RWPE2 (cell line): ENCODE measurements around the gene R3HDM2.

Experiments
- ATAC-seq: fragments of 200-7000 bp; cut with Tn5 transposase; 3 replicates; pipeline ENCODE4 v1.9.1; 2021; ENCODE audit warnings: low read depth
- DNase-seq: peaks from one replicate; pipeline ENCODE4 v3.0.0-alpha.2; 2020; ENCODE audit warnings: low spot score
- H3K27ac ChIP-seq: fragments of 450-650 bp; 2 replicates; pipeline ENCODE4 v1.5.1; 2017; ENCODE audit warnings: mild to moderate bottlenecking; ENCODE audit not compliant: poor library complexity, severe bottlenecking
- H3K27me3 ChIP-seq: fragments of 250-450 bp; sonication (Bioruptor Pico); 2 replicates; pipeline ENCODE4 v1.5.1; 2021; ENCODE audit warnings: mild to moderate bottlenecking, moderate library complexity; ENCODE audit not compliant: insufficient read depth, poor library complexity, severe bottlenecking
- H3K36me3 ChIP-seq: fragments of 250-450 bp; sonication (Bioruptor Pico); 2 replicates; pipeline ENCODE4 v1.5.1; 2020; ENCODE audit warnings: low read depth, mild to moderate bottlenecking, moderate library complexity
- H3K4me1 ChIP-seq: fragments of 250-450 bp; sonication (Bioruptor Pico); 2 replicates; pipeline ENCODE4 v1.5.1; 2021; ENCODE audit warnings: mild to moderate bottlenecking, moderate library complexity; ENCODE audit not compliant: insufficient read depth, poor library complexity, severe bottlenecking
- H3K4me3 ChIP-seq: fragments of 250-450 bp; sonication (Bioruptor Pico); 2 replicates; pipeline ENCODE4 v1.5.1; 2021; ENCODE audit warnings: mild to moderate bottlenecking, moderate library complexity; ENCODE audit not compliant: severe bottlenecking
- H3K9me3 ChIP-seq: fragments of 250-450 bp; sonication (Bioruptor Pico); 2 replicates; pipeline ENCODE4 v1.5.1; 2021; ENCODE audit warnings: mild to moderate bottlenecking, moderate library complexity; ENCODE audit not compliant: severe bottlenecking
- CTCF ChIP-seq: fragments of 450-650 bp; IDR thresholded peaks from one replicate; pipeline ENCODE4 v1.5.1; 2017; ENCODE audit warnings: mild to moderate bottlenecking, moderate library complexity; ENCODE audit not compliant: poor library complexity, severe bottlenecking

R3HDM2 gene

GRCh38 chr12:57355734-57356133 lies 75.1 kb downstream of the R3HDM2 start:
- no peaks in the 10 kb centered on the region for H3K27me3 ChIP-seq
- H3K4me1 ChIP-seq = no peaks in the 10 kb centered on the region
- H3K9me3 ChIP-seq = no peaks in the 10 kb centered on the region
- no peak for TF ChIP-seq CTCF
- no peak overlapping the region for H3K27ac ChIP-seq
- no peak overlapping the region for H3K4me3 ChIP-seq
- DNase-seq = no peak
- peaks cover 10% of the 10 kb centered on the region for H3K36me3 ChIP-seq
- ATAC-seq = no peak

- no peak for ATAC-seq
- Histone ChIP-seq H3K27ac (no peak overlapping the region), H3K36me3 (peaks cover 12% of the 10 kb centered on the region), H3K4me1 (no peaks in the 10 kb centered on the region), H3K9me3 (peaks cover 10% of the 10 kb centered on the region), H3K4me3 (no peak overlapping the region), H3K27me3 (no peaks in the 10 kb centered on the region)
- no peak for DNase-seq
- no peak for TF ChIP-seq CTCF
Observed at GRCh38 chr12:57352166-57352565, 78.7 kb downstream of the R3HDM2 start.

GRCh38 chr12:57347284-57347683 lies 83.6 kb downstream of the R3HDM2 start:
- no peak for TF ChIP-seq CTCF

GRCh38 chr12:57343703-57344378 lies 87.0 kb downstream of the R3HDM2 start:
- Histone ChIP-seq H3K27me3 (no peaks in the 10 kb centered on the region), H3K4me1 (no peaks in the 10 kb centered on the region), H3K4me3 (no peak overlapping the region), H3K9me3 (peaks cover 10% of the 10 kb centered on the region), H3K36me3 (peaks cover 8% of the 10 kb centered on the region), H3K27ac (no peak overlapping the region)
- DNase-seq = no peak
- no peak for ATAC-seq
- TF ChIP-seq CTCF = no peak

More at GRCh38 chr12:57347284-57347683, 83.6 kb downstream of the R3HDM2 start:
- Histone ChIP-seq H3K27me3 (no peaks in the 10 kb centered on the region), H3K9me3 (peaks cover 10% of the 10 kb centered on the region), H3K4me1 (no peaks in the 10 kb centered on the region), H3K4me3 (no peak overlapping the region), H3K36me3 (peaks cover 8% of the 10 kb centered on the region), H3K27ac (no peak overlapping the region)
- no peak for ATAC-seq
- DNase-seq = no peak

- ATAC-seq (no peak), DNase-seq (no peak)
- Histone ChIP-seq H3K4me1 (no peaks in the 10 kb centered on the region), H3K9me3 (peaks cover 1% of the 10 kb centered on the region), H3K4me3 (no peak overlapping the region), H3K36me3 (peaks cover 3% of the 10 kb centered on the region), H3K27me3 (no peaks in the 10 kb centered on the region), H3K27ac (no peak overlapping the region)
- no peak for TF ChIP-seq CTCF
Observed at GRCh38 chr12:57342207-57342691, 88.6 kb downstream of the R3HDM2 start.
